ENCODE measurements around the gene KCNJ6.

KCNJ6 gene

GRCh38 chr21:37849506-37850102 lies 66.7 kb downstream of the KCNJ6 start:
- Histone ChIP-seq H3K4me3 (ENCODE audit: low read depth in 1 of 2, low read length in 2 of 2) (no peak overlapping the region), H3K4me1 (ENCODE audit: control insufficient read depth in 1 of 2, insufficient read depth in 2 of 2, low read length in 2 of 2) (no peaks in the 10 kb centered on the region), H3K9me3 (ENCODE audit: control insufficient read depth in 1 of 2, low read length in 2 of 2) (no peaks in the 10 kb centered on the region)

GRCh38 chr21:37848721-37849490 lies 67.4 kb downstream of the KCNJ6 start:
- H3K27me3 ChIP-seq (ENCODE audit: control insufficient read depth in 1 of 2, insufficient read depth in 2 of 2, low read length in 2 of 2), result no peaks in the 10 kb centered on the region
- H3K36me3 ChIP-seq (ENCODE audit: control insufficient read depth in 1 of 2, insufficient read depth in 2 of 2, low read length in 2 of 2), result no peaks in the 10 kb centered on the region
- no peaks in the 10 kb centered on the region for H3K4me1 ChIP-seq (ENCODE audit: control insufficient read depth in 1 of 2, insufficient read depth in 2 of 2, low read length in 2 of 2)
- no peak overlapping the region for H3K27ac ChIP-seq (ENCODE audit: low read depth, low read length)
- H3K9me3 ChIP-seq (ENCODE audit: control insufficient read depth in 1 of 2, low read length in 2 of 2), result no peaks in the 10 kb centered on the region
- no peak overlapping the region for H3K4me3 ChIP-seq (ENCODE audit: low read depth in 1 of 2, low read length in 2 of 2)
- no peak overlapping the region for H3K9ac ChIP-seq (ENCODE audit: low read depth in 1 of 2, low read length in 2 of 2)

More at GRCh38 chr21:37849506-37850102, 66.7 kb downstream of the KCNJ6 start:
- Histone ChIP-seq H3K27ac (ENCODE audit: low read depth, low read length) (no peak overlapping the region), H3K27me3 (ENCODE audit: control insufficient read depth in 1 of 2, insufficient read depth in 2 of 2, low read length in 2 of 2) (no peaks in the 10 kb centered on the region), H3K9ac (ENCODE audit: low read depth in 1 of 2, low read length in 2 of 2) (no peak overlapping the region), H3K36me3 (ENCODE audit: control insufficient read depth in 1 of 2, insufficient read depth in 2 of 2, low read length in 2 of 2) (no peaks in the 10 kb centered on the region)

- Histone ChIP-seq H3K36me3 (ENCODE audit: control insufficient read depth in 1 of 2, insufficient read depth in 2 of 2, low read length in 2 of 2) (no peaks in the 10 kb centered on the region), H3K27ac (ENCODE audit: low read depth, low read length) (no peak overlapping the region), H3K27me3 (ENCODE audit: control insufficient read depth in 1 of 2, insufficient read depth in 2 of 2, low read length in 2 of 2) (no peaks in the 10 kb centered on the region), H3K9me3 (ENCODE audit: control insufficient read depth in 1 of 2, low read length in 2 of 2) (no peaks in the 10 kb centered on the region), H3K9ac (ENCODE audit: low read depth in 1 of 2, low read length in 2 of 2) (no peak overlapping the region), H3K4me1 (ENCODE audit: control insufficient read depth in 1 of 2, insufficient read depth in 2 of 2, low read length in 2 of 2) (no peaks in the 10 kb centered on the region), H3K4me3 (ENCODE audit: low read depth in 1 of 2, low read length in 2 of 2) (no peak overlapping the region)
Observed at GRCh38 chr21:37845535-37845934, 70.7 kb downstream of the KCNJ6 start.

- Histone ChIP-seq H3K27me3 (ENCODE audit: control insufficient read depth in 1 of 2, insufficient read depth in 2 of 2, low read length in 2 of 2) (no peaks in the 10 kb centered on the region), H3K9me3 (ENCODE audit: control insufficient read depth in 1 of 2, low read length in 2 of 2) (no peaks in the 10 kb centered on the region), H3K4me1 (ENCODE audit: control insufficient read depth in 1 of 2, insufficient read depth in 2 of 2, low read length in 2 of 2) (no peaks in the 10 kb centered on the region), H3K9ac (ENCODE audit: low read depth in 1 of 2, low read length in 2 of 2) (no peak overlapping the region), H3K36me3 (ENCODE audit: control insufficient read depth in 1 of 2, insufficient read depth in 2 of 2, low read length in 2 of 2) (no peaks in the 10 kb centered on the region), H3K27ac (ENCODE audit: low read depth, low read length) (no peak overlapping the region), H3K4me3 (ENCODE audit: low read depth in 1 of 2, low read length in 2 of 2) (no peak overlapping the region)
Observed at GRCh38 chr21:37843191-37843590, 73.1 kb downstream of the KCNJ6 start.

- Histone ChIP-seq H3K4me3 (ENCODE audit: low read depth in 1 of 2, low read length in 2 of 2) (no peak overlapping the region), H3K4me1 (ENCODE audit: control insufficient read depth in 1 of 2, insufficient read depth in 2 of 2, low read length in 2 of 2) (no peaks in the 10 kb centered on the region), H3K27me3 (ENCODE audit: control insufficient read depth in 1 of 2, insufficient read depth in 2 of 2, low read length in 2 of 2) (no peaks in the 10 kb centered on the region), H3K36me3 (ENCODE audit: control insufficient read depth in 1 of 2, insufficient read depth in 2 of 2, low read length in 2 of 2) (no peaks in the 10 kb centered on the region), H3K27ac (ENCODE audit: low read depth, low read length) (no peak overlapping the region), H3K9ac (ENCODE audit: low read depth in 1 of 2, low read length in 2 of 2) (no peak overlapping the region), H3K9me3 (ENCODE audit: control insufficient read depth in 1 of 2, low read length in 2 of 2) (no peaks in the 10 kb centered on the region)
Observed at GRCh38 chr21:37842163-37842919, 73.9 kb downstream of the KCNJ6 start.

GRCh38 chr21:37837381-37837780 lies 78.9 kb downstream of the KCNJ6 start:
- H3K27ac ChIP-seq (ENCODE audit: low read depth, low read length), result no peak overlapping the region
- no peaks in the 10 kb centered on the region for H3K27me3 ChIP-seq (ENCODE audit: control insufficient read depth in 1 of 2, insufficient read depth in 2 of 2, low read length in 2 of 2)
- no peak overlapping the region for H3K4me3 ChIP-seq (ENCODE audit: low read depth in 1 of 2, low read length in 2 of 2)
- H3K4me1 ChIP-seq (ENCODE audit: control insufficient read depth in 1 of 2, insufficient read depth in 2 of 2, low read length in 2 of 2), result no peaks in the 10 kb centered on the region
- H3K9ac ChIP-seq (ENCODE audit: low read depth in 1 of 2, low read length in 2 of 2), result no peak overlapping the region
- H3K9me3 ChIP-seq (ENCODE audit: control insufficient read depth in 1 of 2, low read length in 2 of 2), result no peaks in the 10 kb centered on the region
- no peaks in the 10 kb centered on the region for H3K36me3 ChIP-seq (ENCODE audit: control insufficient read depth in 1 of 2, insufficient read depth in 2 of 2, low read length in 2 of 2)

GRCh38 chr21:37835481-37835880 lies 80.8 kb downstream of the KCNJ6 start:
- Histone ChIP-seq H3K9ac (ENCODE audit: low read depth in 1 of 2, low read length in 2 of 2) (no peak overlapping the region), H3K9me3 (ENCODE audit: control insufficient read depth in 1 of 2, low read length in 2 of 2) (no peaks in the 10 kb centered on the region)

GRCh38 chr21:37833301-37833700 lies 83.0 kb downstream of the KCNJ6 start:
- H3K9me3 ChIP-seq (ENCODE audit: control insufficient read depth in 1 of 2, low read length in 2 of 2), result no peaks in the 10 kb centered on the region
- H3K9ac ChIP-seq (ENCODE audit: low read depth in 1 of 2, low read length in 2 of 2), result no peak overlapping the region
- peaks cover 17 to 32% of the 10 kb centered on the region in 2 donors for H3K4me1 ChIP-seq (ENCODE audit: control insufficient read depth in 1 of 2, insufficient read depth in 2 of 2, low read length in 2 of 2)
- no peak overlapping the region for H3K27ac ChIP-seq (ENCODE audit: low read depth, low read length)
- H3K27me3 ChIP-seq (ENCODE audit: control insufficient read depth in 1 of 2, insufficient read depth in 2 of 2, low read length in 2 of 2), result no peaks in the 10 kb centered on the region
- no peak overlapping the region for H3K4me3 ChIP-seq (ENCODE audit: low read depth in 1 of 2, low read length in 2 of 2)
- H3K36me3 ChIP-seq (ENCODE audit: control insufficient read depth in 1 of 2, insufficient read depth in 2 of 2, low read length in 2 of 2), result no peaks in the 10 kb centered on the region

More at GRCh38 chr21:37835481-37835880, 80.8 kb downstream of the KCNJ6 start:
- no peaks in the 10 kb centered on the region for H3K36me3 ChIP-seq (ENCODE audit: control insufficient read depth in 1 of 2, insufficient read depth in 2 of 2, low read length in 2 of 2)
- H3K27me3 ChIP-seq (ENCODE audit: control insufficient read depth in 1 of 2, insufficient read depth in 2 of 2, low read length in 2 of 2), result no peaks in the 10 kb centered on the region
- no peak overlapping the region for H3K4me3 ChIP-seq (ENCODE audit: low read depth in 1 of 2, low read length in 2 of 2)
- peaks cover 4 to 12% of the 10 kb centered on the region in 2 donors for H3K4me1 ChIP-seq (ENCODE audit: control insufficient read depth in 1 of 2, insufficient read depth in 2 of 2, low read length in 2 of 2)
- H3K27ac ChIP-seq (ENCODE audit: low read depth, low read length), result no peak overlapping the region

- Histone ChIP-seq H3K36me3 (ENCODE audit: control insufficient read depth in 1 of 2, insufficient read depth in 2 of 2, low read length in 2 of 2) (no peaks in the 10 kb centered on the region), H3K4me1 (ENCODE audit: control insufficient read depth in 1 of 2, insufficient read depth in 2 of 2, low read length in 2 of 2) (peaks cover 21 to 38% of the 10 kb centered on the region in 2 donors), H3K9me3 (ENCODE audit: control insufficient read depth in 1 of 2, low read length in 2 of 2) (no peaks in the 10 kb centered on the region), H3K9ac (ENCODE audit: low read depth in 1 of 2, low read length in 2 of 2) (no peak overlapping the region), H3K4me3 (ENCODE audit: low read depth in 1 of 2, low read length in 2 of 2) (no peak overlapping the region), H3K27ac (ENCODE audit: low read depth, low read length) (no peak overlapping the region), H3K27me3 (ENCODE audit: control insufficient read depth in 1 of 2, insufficient read depth in 2 of 2, low read length in 2 of 2) (no peaks in the 10 kb centered on the region)
Observed at GRCh38 chr21:37829447-37829846, 86.8 kb downstream of the KCNJ6 start.

GRCh38 chr21:37828991-37829390 lies 87.3 kb downstream of the KCNJ6 start:
- Histone ChIP-seq H3K36me3 (ENCODE audit: control insufficient read depth in 1 of 2, insufficient read depth in 2 of 2, low read length in 2 of 2) (no peaks in the 10 kb centered on the region), H3K27me3 (ENCODE audit: control insufficient read depth in 1 of 2, insufficient read depth in 2 of 2, low read length in 2 of 2) (no peaks in the 10 kb centered on the region), H3K9ac (ENCODE audit: low read depth in 1 of 2, low read length in 2 of 2) (no peak overlapping the region), H3K27ac (ENCODE audit: low read depth, low read length) (no peak overlapping the region), H3K9me3 (ENCODE audit: control insufficient read depth in 1 of 2, low read length in 2 of 2) (no peaks in the 10 kb centered on the region), H3K4me1 (ENCODE audit: control insufficient read depth in 1 of 2, insufficient read depth in 2 of 2, low read length in 2 of 2) (peaks cover 21 to 38% of the 10 kb centered on the region in 2 donors), H3K4me3 (ENCODE audit: low read depth in 1 of 2, low read length in 2 of 2) (no peak overlapping the region)
